IMR-90 (cell line): Measurements from ENCODE around the gene MIA2. TPM values are rescaled to one million over a fixed set of nuclear protein-coding genes. Genes with fewer than 3 reads are reported as not detected.
"Not testable (repeated sequence)": the region's sequence is repeated elsewhere in the genome, so short reads cannot be mapped to it uniquely, and the experiment has no call there.

ENCODE experiments used
- ATAC-seq: fragments of 200-7000 bp; cut with Tn5 transposase; 2 replicates; pipeline ENCODE4 v1.9.1; 2020; ENCODE audit warnings: low read depth, mild to moderate bottlenecking, moderate library complexity
- BruUV-seq: library from RNA; stranded (reverse); fragments of 400-500 nt; replicated peaks from 2 replicates; lab custom pipeline; 2021; lab: Mats Ljungman, UMichigan
- CTCF ChIA-PET: fragments of 300-600 bp; formaldehyde crosslinking; extraction: SDS; loops from one replicate; lab custom pipeline; 2021; ENCODE audit warnings: antibody characterized with exemption; lab: Yijun Ruan, JAX
- POLR2A ChIA-PET: fragments of 300-600 bp; sonication (Branson Sonifier 250); formaldehyde crosslinking; loops from one replicate; lab custom pipeline; 2022; ENCODE audit warnings: antibody characterized with exemption; ENCODE audit not compliant: unreplicated experiment; lab: Charles Lee
- DNase-seq: peaks from one replicate; pipeline ENCODE4 v3.0.0; 2013
- H2AFZ ChIP-seq: replicated peaks from 2 replicates; pipeline ENCODE3; 2013; ENCODE audit warnings: low read length, mild to moderate bottlenecking; ENCODE audit not compliant: poor library complexity
- H2AK5ac ChIP-seq: 2 replicates; pipeline ENCODE4 v1.6.1; 2013; ENCODE audit warnings: low read depth, low read length, inconsistent platforms
- H2AK9ac ChIP-seq: replicated peaks from 2 replicates; pipeline ENCODE3; 2013; ENCODE audit warnings: mild to moderate bottlenecking, low read depth, low read length, moderate library complexity; ENCODE audit not compliant: poor library complexity
- H2BK120ac ChIP-seq: 2 replicates; pipeline ENCODE4 v1.6.1; 2013; ENCODE audit warnings: low read depth, low read length, inconsistent platforms
- H2BK15ac ChIP-seq: 3 replicates; pipeline ENCODE4 v1.6.1; 2013; ENCODE audit warnings: low read depth, low read length, inconsistent platforms
- H2BK20ac ChIP-seq: 2 replicates; pipeline ENCODE4 v1.6.1; 2013; ENCODE audit warnings: low read depth, mild to moderate bottlenecking, inconsistent platforms, low read length, moderate library complexity
- H2BK5ac ChIP-seq: 2 replicates; pipeline ENCODE4 v1.6.1; 2013; ENCODE audit warnings: mild to moderate bottlenecking, low read depth, low read length, inconsistent platforms; ENCODE audit not compliant: poor library complexity, severe bottlenecking
- H3K14ac ChIP-seq: replicated peaks from 2 replicates; pipeline ENCODE4 v1.6.1; 2013; ENCODE audit warnings: low read depth, low read length, inconsistent platforms
- H3K18ac ChIP-seq: 2 replicates; pipeline ENCODE4 v1.6.1; 2013; ENCODE audit warnings: low read depth, low read length, control low read depth
- H3K23ac ChIP-seq: 2 replicates; pipeline ENCODE4 v1.6.1; 2013; ENCODE audit warnings: low read depth, low read length, inconsistent platforms
- H3K27ac ChIP-seq: 2 replicates; pipeline ENCODE4 v1.5.1; 2013; ENCODE audit warnings: mild to moderate bottlenecking, control low read depth, low read length; ENCODE audit not compliant: insufficient read depth
- H3K27me3 ChIP-seq: 2 replicates; pipeline ENCODE4 v1.6.1; 2013; ENCODE audit warnings: low read length; ENCODE audit not compliant: control insufficient read depth, insufficient read depth
- H3K36me3 ChIP-seq: 2 replicates; pipeline ENCODE4 v1.6.1; 2013; ENCODE audit warnings: low read length, mixed read lengths; ENCODE audit not compliant: control insufficient read depth, insufficient read depth
- H3K4ac ChIP-seq: 2 replicates; pipeline ENCODE4 v1.6.1; 2013; ENCODE audit warnings: low read depth, low read length, inconsistent platforms
- H3K4me1 ChIP-seq: 2 replicates; pipeline ENCODE4 v1.6.1; 2013; ENCODE audit warnings: low read length, mixed read lengths; ENCODE audit not compliant: control insufficient read depth, insufficient read depth
- H3K4me2 ChIP-seq: 2 replicates; pipeline ENCODE4 v1.6.1; 2013; ENCODE audit warnings: low read depth, mild to moderate bottlenecking, control low read depth, low read length, moderate library complexity
- H3K4me3 ChIP-seq: 2 replicates; pipeline ENCODE4 v1.5.1; 2013; ENCODE audit warnings: low read depth, mild to moderate bottlenecking, control low read depth, low read length, moderate library complexity; ENCODE audit not compliant: insufficient read depth
- H3K56ac ChIP-seq: 2 replicates; pipeline ENCODE4 v1.6.1; 2013; ENCODE audit warnings: low read length, inconsistent platforms; ENCODE audit not compliant: insufficient read depth; ENCODE audit errors: extremely low read depth
- H3K79me1 ChIP-seq, 2 experiments: 2 replicates each; pipeline ENCODE4 v1.6.1; 2013; ENCODE audit warnings: low read length in 2 of 2, inconsistent platforms in 1 of 2, low read depth in 1 of 2
- H3K9ac ChIP-seq: 2 replicates; pipeline ENCODE4 v1.6.1; 2013; ENCODE audit warnings: low read depth, low read length, control low read depth
- H3K9me1 ChIP-seq: 2 replicates; pipeline ENCODE4 v1.6.1; 2013; ENCODE audit warnings: low read length, inconsistent platforms; ENCODE audit not compliant: insufficient read depth
- H3K9me3 ChIP-seq: 2 replicates; pipeline ENCODE4 v1.6.1; 2013; ENCODE audit warnings: low read length; ENCODE audit not compliant: control insufficient read depth, insufficient read depth
- H4K20me1 ChIP-seq: 2 replicates; pipeline ENCODE4 v1.6.1; 2013; ENCODE audit warnings: low read length, inconsistent platforms; ENCODE audit not compliant: insufficient read depth
- H4K5ac ChIP-seq: 2 replicates; pipeline ENCODE4 v1.6.1; 2013; ENCODE audit warnings: mild to moderate bottlenecking, low read depth, low read length, control low read depth
- H4K8ac ChIP-seq, 2 experiments: 2 replicates each; pipeline ENCODE4 v1.6.1; 2013; ENCODE audit warnings: low read depth in 2 of 2, low read length in 2 of 2, control low read depth in 1 of 2, inconsistent platforms in 1 of 2
- H4K91ac ChIP-seq: 2 replicates; pipeline ENCODE4 v1.6.1; 2013; ENCODE audit warnings: low read depth, low read length, inconsistent platforms; ENCODE audit not compliant: insufficient read depth
- CTCF ChIP-seq: conservative IDR thresholded peaks from 2 replicates; pipeline ENCODE4 v1.5.1; 2012; ENCODE audit warnings: mild to moderate bottlenecking, low read depth, low read length, improper control_type of control experiment
- MAZ ChIP-seq: IDR thresholded peaks from 2 replicates; pipeline ENCODE4 v1.6.1; 2012; ENCODE audit warnings: low read depth, mild to moderate bottlenecking, low read length, improper control_type of control experiment, moderate library complexity, borderline replicate concordance
- POLR2A ChIP-seq: IDR thresholded peaks from 2 replicates; pipeline ENCODE4 v1.6.1; 2012; ENCODE audit warnings: mild to moderate bottlenecking, low read depth, low read length
- RCOR1 ChIP-seq: IDR thresholded peaks from 2 replicates; pipeline ENCODE4 v1.6.1; 2012; ENCODE audit warnings: mild to moderate bottlenecking, low read length, improper control_type of control experiment; ENCODE audit not compliant: insufficient replicate concordance
- RFX5 ChIP-seq: IDR thresholded peaks from 2 replicates; pipeline ENCODE4 v1.8.0; 2012; ENCODE audit warnings: low read depth, mild to moderate bottlenecking, low read length, moderate library complexity
- WGBS, 2 experiments: methylation state at CpG; one replicate each; pipeline versions ENCODE4 v1.1.5 to v1.1.7; 2013; ENCODE audit warnings: missing lambda C conversion rate in 2 of 2; ENCODE audit not compliant: insufficient read length in 1 of 2; ENCODE audit errors: extremely low coverage in 2 of 2; 5-methylcytosine and 5-hydroxymethylcytosine counted together
- dilution Hi-C: fragments of 300-500 bp; cut with HindIII; formaldehyde crosslinking; loops from one replicate; pipeline ENCODE4 v1.14.3; 2018; ENCODE audit warnings: low sequenced_read_pairs; ENCODE audit not compliant: unreplicated experiment
- in situ Hi-C: fragments of 300-500 bp; cut with MboI; formaldehyde crosslinking; loops from 3 replicates; pipeline ENCODE4 v1.14.3; 2019; ENCODE audit warnings: low sequenced_read_pairs, inconsistent platforms, mixed read lengths
- intact Hi-C: fragments of 100-400 bp; cut with micrococcal nuclease; formaldehyde crosslinking; loops from 2 replicates; pipeline ENCODE4 v1.10.0; 2022
- polyA plus RNA-seq, 3 experiments: library from polyadenylated mRNA; depleted of rRNA; stranded (reverse); fragments of >200 nt; gene quantifications; 2 replicates each; pipeline ENCODE4 v1.2.3, GENCODE V29; 2012; ENCODE audit warnings: low replicate concordance in 1 of 3
- total RNA-seq: library from RNA; depleted of rRNA; stranded (reverse); fragments of >200 nt; gene quantifications from 2 replicates; pipeline ENCODE4 v1.2.3, GENCODE V29; 2012

Gene MIA2
- total and polyA plus RNA-seq, 2 of the 4 experiments (the other 2 are of a cell fraction) = 3.9 to 6.8 TPM

DNA sequence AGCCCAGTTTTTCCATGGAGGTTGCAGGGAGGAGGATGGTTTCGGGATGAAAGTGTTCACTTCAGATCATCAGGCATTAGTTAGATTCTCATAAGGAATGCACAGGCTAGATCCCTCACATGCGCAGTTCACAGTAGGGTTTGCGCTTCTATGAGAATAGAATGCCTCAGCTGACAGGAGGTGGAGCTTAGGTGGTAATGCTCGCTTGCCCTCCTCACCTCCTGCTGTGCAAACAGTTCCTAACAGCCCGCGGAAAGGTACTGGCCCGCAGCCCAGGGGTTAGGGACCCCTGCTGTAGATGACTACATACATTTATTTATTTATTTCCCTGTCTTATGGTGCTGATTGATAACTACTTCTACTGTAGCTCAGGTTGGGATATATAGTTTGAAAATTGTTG lies 105.3 kb downstream of the MIA2 start:
- Histone ChIP-seq H2BK120ac (no peak overlapping the region), H3K27me3 (no peaks in the 10 kb centered on the region), H4K8ac (no peak overlapping the region), H3K4ac (no peak overlapping the region), H3K27ac (no peak overlapping the region), H3K36me3 (no peaks in the 10 kb centered on the region), H2BK20ac (no peak overlapping the region), H3K9me1 (no peaks in the 10 kb centered on the region), H4K5ac (no peak overlapping the region), H3K18ac (no peak overlapping the region), H2AK9ac (no peak overlapping the region), H4K91ac (no peak overlapping the region), H2AFZ (no peak overlapping the region), H2BK15ac (no peak overlapping the region), H3K23ac (no peak overlapping the region), H2AK5ac (no peak overlapping the region), H3K14ac (no peak overlapping the region), H3K79me1 (0 out of 4 replicates have a peak, but pooled peaks cover 0 to 4% of the 10 kb centered on the region in 2 experiments), H3K4me3 (no peak overlapping the region), H2BK5ac (no peak overlapping the region), H3K4me1 (no peaks in the 10 kb centered on the region), H3K56ac (no peak overlapping the region), H3K9me3 (no peaks in the 10 kb centered on the region), H3K4me2 (no peak overlapping the region), H3K9ac (no peak overlapping the region), H4K20me1 (no peaks in the 10 kb centered on the region)
- no TSS peak for BruUV-seq
- dilution Hi-C loops = no loop called here
- no CpG with 5 or more reads among the region's 7 CpGs for WGBS, 2 experiments
- TF ChIP-seq RCOR1 = no peak
- TF ChIP-seq MAZ = no peak
- TF ChIP-seq POLR2A = no peak
- TF ChIP-seq RFX5 = no peak
- no peak for TF ChIP-seq CTCF
- in situ Hi-C loops = no loop called here
- intact Hi-C loops = no loop called here
- POLR2A ChIA-PET = no interaction called here
- DNase-seq (no peak), ATAC-seq (no peak)
- CTCF ChIA-PET = no interaction called here

DNA sequence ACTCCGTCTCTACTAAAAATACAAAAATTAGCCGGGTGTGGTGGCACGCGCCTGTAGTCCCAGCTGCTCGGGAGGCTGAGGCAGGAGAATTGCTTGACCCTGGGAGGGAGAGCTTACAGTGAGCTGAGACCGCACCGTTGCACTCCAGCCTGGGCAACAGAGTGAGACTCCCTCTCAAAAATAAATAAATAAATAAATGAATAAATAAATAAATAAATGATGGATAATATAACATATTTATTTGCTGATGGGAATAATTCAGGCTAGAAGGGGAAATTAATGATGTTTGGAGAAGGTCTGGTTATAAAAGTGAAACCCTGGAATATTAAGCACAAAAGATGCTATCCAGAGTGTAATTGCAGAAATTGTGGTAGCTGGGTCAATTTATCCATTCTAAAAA lies 107.4 kb downstream of the MIA2 start:
- POLR2A ChIA-PET, H3K27ac ChIP-seq, DNase-seq, H3K36me3 ChIP-seq, dilution Hi-C loops, H4K8ac ChIP-seq, H2BK20ac ChIP-seq, H3K9me1 ChIP-seq, H3K9ac ChIP-seq, H4K5ac ChIP-seq, H4K91ac ChIP-seq, H2AK5ac ChIP-seq, H2AFZ ChIP-seq, BruUV-seq, H3K27me3 ChIP-seq, H2BK5ac ChIP-seq, H2BK15ac ChIP-seq, H2AK9ac ChIP-seq, H3K56ac ChIP-seq, H3K18ac ChIP-seq, H3K4me2 ChIP-seq, H3K4me1 ChIP-seq, H4K20me1 ChIP-seq, H3K79me1 ChIP-seq, H2BK120ac ChIP-seq, H3K9me3 ChIP-seq, intact Hi-C loops, in situ Hi-C loops, H3K23ac ChIP-seq, ATAC-seq, H3K4ac ChIP-seq, H3K4me3 ChIP-seq, H3K14ac ChIP-seq, CTCF ChIA-PET: not testable (repeated sequence)
- no CpG with 5 or more reads among the region's 7 CpGs for WGBS, 2 experiments
